Amniotic stem cell (primary cell): ENCODE data around the gene TMSB4X.
"Not testable (repeated sequence)": the region's sequence is repeated elsewhere in the genome, so short reads cannot be mapped to it uniquely, and the experiment has no call there.

ENCODE experiments used
- DNase-seq: peaks from one replicate; lab custom pipeline; 2025; lab: John Stamatoyannopoulos, UW

TMSB4X gene

GRCh38 chrX:12997906-12998687 lies 23.2 kb downstream of the TMSB4X start:
- DNase-seq, result no peak

DNA sequence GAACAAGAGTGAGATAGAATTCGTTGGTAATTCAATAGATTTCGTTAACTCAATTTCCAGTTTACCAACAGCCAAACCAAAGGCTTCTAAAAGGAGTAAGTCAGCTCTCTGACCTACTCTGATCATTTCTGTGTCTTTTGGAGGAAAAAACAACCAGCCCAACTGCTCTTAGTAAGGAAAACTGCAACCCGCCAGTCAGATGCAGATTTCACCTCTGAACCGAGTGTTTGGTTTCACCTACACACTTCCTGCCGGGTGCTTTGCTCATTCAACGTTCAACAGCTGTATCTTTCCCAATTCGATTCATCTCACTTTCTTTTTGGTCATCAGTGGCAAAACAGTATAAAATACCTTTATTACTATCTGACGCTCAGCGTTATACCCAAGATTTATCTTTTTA lies 24.5 kb downstream of the TMSB4X start:
- no peak for DNase-seq

GRCh38 chrX:13000301-13000811 lies 25.4 kb downstream of the TMSB4X start:
- DNase-seq, result no peak

- no peak for DNase-seq
Observed at GRCh38 chrX:13001097-13001496, 26.2 kb downstream of the TMSB4X start.

- DNase-seq, result peak; percentile 0
Observed at GRCh38 chrX:13001961-13002671, 27.2 kb downstream of the TMSB4X start.

DNA sequence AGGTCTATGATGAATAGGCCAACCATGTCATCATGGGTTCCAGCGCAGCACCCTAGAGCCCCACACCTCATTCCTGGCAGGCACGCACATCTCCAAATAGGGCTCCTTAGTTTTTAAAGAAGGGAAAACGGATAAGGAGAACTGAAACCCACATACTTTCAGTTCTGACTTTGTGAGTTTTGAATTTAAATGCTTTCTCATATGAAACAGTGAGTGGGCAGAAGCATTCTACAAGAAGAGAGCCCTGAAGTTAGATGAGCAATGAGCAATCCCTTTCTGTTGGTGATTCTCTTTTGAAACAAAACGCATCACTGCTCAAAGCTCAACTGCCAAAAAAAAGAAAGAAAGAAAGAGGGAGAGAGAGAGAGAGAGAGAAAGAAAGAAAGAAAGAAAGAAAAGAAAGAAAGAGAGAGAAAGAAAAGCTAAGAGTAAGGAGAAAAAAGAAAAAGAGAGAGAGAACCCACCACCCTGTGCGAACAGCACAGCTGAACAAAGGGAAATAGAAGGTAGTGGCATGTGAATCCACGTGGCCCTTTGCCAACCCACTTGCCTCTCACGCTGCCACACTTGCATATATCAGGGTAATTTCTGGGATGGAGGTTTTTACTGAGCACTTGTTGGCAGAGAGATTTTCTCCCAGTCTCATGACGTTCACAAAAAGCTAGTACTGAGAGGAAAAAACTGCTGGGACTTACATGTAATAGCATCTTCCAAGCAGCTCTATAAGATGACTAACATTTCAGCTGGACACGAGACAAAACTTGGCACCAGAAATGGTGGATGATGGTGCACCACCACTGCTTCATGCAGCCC lies 31.0 kb downstream of the TMSB4X start:
- peak; percentile 0 for DNase-seq

DNA sequence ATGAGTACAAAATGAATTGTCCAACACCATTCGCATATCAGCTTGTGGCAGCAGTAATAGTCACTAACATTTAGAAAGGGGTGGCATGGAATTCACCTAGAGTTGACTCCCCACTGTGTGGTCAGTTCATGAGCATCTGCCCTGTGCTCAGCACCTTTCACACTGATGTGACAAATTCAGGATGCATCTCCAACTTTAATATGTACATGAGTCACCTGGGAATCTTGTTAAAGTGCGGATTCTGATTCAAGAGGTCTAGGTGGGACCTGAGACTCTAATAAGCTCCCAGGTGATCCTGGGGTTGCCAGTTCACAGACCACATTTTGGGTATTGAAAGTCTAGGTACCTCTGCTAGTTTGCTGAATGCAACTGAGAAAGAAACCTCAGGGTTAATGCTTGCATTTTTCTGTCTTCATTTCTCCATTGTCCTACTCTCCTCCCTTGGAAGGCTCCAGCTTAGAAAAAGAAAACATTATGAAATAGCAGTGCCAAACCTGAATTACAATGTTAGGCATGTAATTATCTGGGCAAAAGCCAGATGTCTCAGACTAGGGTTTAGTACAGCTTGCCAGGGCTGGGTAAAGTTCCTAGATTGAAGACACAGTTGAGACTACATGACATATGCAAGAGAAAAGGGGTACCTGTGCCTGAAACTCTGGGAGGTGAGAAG lies 32.7 kb downstream of the TMSB4X start:
- DNase-seq, result peak; percentile 41

DNA sequence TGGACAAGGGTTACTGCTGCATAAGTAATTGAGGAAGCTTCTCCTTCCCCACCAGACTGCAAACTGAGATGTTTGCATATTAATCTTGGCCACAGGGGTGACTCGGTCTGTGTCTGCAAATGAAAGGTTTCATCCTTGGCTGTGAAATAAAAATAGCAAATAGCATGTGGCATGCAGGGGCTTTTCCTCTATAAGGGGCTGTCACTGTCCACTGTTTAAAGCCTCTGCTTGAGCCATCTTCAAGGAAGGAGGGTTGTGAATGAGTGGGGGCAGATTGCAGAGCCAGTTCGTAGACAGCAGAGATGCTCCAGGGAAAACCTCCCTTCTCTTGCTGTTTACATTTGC lies 33.3 kb downstream of the TMSB4X start:
- no peak for DNase-seq

- no peak for DNase-seq
Observed at GRCh38 chrX:13008851-13009250, 33.9 kb downstream of the TMSB4X start.

DNA sequence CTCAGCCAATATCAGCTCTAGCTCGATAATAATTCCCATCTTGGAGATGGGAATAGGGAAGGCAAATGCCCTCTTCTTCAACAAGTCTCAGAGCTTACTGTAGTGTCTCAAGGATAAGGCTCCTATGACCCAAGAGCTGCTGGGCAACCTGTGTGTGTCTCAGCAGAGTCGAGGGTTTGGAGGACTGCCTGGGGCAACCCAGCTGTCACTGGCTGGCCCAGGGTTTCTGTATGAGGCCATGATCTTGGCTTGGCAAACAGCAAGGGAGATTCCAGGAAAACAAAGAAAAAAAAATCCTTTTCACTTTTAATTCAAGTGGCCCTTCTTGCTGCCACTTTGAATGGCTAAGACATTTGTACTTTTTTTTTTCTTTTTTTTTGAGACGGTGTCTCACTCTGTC lies 34.4 kb downstream of the TMSB4X start:
- DNase-seq, result no peak

- DNase-seq, result peak; percentile 33
Observed at GRCh38 chrX:13009844-13010243, 34.9 kb downstream of the TMSB4X start.

DNA sequence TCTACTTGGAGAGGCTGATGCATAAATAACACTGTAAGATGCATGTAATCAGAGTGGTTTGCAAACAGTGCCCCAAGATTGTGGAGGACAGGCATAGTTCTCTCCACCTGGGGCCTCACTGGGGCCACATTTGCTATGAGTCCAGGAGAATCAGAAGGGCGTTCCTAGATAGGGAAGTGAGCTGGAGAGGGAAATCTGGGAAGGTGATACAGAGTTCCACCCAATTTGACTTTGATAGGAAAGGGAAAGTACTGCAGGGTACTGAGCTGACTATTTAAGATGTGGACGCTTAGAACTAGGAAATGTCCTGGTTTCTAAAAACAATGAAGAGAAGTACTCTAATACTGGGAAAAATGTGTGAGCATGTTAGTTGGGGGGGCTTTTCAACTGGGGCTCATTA lies 35.6 kb downstream of the TMSB4X start:
- no peak for DNase-seq

DNA sequence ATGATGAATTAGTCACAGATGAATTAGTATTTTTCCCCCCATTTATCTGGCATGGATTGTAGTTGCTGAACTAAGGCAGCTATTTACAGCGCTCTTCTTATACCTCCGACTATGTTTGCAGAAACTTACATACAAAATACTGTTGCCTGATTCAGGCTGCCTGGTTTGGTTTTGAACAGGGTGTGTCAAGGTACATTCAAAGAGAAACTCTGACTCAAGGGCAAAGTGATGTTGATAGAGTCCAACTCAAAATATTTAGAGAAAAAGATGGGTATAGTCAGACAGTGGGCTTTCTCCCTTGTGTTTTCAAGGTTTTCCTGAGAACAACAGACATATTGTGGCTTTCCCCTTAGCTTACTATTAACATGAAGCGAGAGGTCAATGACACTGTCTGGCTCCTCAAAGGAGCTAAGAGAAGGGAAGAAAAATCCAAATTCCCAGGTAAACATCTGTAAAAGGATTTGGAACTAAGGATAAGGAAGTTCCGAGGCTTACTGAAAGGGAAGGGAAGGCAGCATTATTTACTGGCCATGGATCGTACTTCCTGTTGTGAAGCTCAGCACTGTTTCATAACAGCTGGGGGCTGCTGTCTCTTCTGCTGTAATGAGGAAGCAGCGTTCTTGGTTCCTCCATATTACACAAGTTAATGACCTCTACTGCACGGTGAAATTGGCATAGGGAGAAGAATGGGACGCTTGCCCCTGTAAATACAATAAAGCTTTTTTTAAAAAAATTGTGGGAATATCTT lies 38.6 kb downstream of the TMSB4X start:
- DNase-seq, result no peak

- no peak for DNase-seq
Observed at GRCh38 chrX:13014111-13015096, 39.5 kb downstream of the TMSB4X start.

- DNase-seq, result no peak
Observed at GRCh38 chrX:13015536-13016236, 40.8 kb downstream of the TMSB4X start.

DNA sequence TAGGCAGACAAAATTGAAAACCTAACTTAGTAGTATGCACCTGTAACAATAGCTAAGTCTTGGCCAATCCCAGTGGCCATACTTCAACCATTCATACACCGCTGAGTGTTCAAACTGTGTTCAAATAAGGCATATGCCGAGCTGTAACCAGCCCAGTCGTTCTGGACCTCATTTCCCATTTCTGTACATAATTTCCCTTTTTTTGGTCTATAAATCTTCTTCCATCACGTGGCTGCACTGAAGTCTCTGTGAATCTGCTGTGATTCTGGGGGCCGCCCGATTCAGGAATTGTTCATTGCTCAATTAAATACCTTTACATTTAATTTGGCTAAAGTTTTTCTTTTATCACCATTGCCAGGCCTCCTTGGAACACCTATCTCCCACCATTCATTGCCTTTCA lies 41.8 kb downstream of the TMSB4X start:
- not testable (repeated sequence) for DNase-seq

- no peak for DNase-seq
Observed at GRCh38 chrX:13022926-13023325, 48.0 kb downstream of the TMSB4X start.

- DNase-seq, result no peak
Observed at GRCh38 chrX:13023567-13023966, 48.7 kb downstream of the TMSB4X start.

DNA sequence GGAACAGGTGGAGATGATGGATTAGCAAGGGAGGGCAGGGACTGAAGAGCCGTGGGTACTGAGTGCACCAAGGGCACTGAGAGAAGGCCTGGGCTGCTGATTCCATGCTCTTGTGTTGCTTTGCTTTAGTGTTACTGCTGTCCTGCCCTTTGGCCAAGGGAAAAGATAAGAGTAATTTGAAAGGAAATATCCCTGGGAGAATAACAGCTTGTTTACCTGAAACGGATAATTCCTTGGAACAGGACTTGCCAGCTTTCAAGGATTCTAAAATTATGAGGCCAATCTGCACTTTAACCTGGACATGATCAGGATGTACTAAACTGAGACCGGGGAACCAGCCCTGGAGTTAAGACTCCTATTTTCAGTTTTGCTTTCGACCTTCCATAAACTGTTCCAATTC lies 49.1 kb downstream of the TMSB4X start:
- DNase-seq, result no peak
